NT2/D1 (cell line): ENCODE data around the gene DACH1.

Experiments used
- YY1 ChIP-seq: IDR thresholded peaks from 2 replicates; pipeline ENCODE4 v1.6.1; 2011; ENCODE audit not compliant: insufficient read length, insufficient read depth
- ZNF274 ChIP-seq: IDR thresholded peaks from 2 replicates; pipeline ENCODE4 v1.6.1; 2011; ENCODE audit warnings: mild to moderate bottlenecking, low read depth, low read length

DNA sequence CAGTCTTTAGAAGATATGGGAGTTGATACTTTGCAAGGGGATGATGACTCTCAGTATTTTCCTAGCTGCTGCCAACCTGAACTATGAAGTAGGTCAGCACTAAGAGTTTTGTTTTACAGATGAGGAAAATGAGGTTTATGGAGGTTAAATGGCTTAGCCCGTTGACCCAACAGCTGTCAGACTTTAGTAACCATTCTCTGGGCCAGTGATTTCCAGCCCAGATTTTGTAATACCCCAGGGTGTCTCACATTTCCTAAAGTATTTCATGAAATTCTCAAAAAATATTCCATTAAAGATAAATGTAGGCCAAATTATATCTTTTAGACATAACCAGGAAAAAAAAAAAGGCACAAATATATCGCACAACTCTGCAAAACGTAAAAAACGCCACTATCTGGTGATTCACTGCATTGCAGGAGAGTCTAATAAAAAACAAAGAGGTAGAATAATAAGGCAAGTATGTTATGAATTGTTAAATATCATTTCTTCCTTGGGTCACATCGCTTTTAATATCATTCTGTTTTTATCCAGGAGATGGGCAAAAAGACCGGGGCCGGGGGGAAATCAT, 112.5 kb downstream of the DACH1 start:
- no peak for TF ChIP-seq YY1
- TF ChIP-seq ZNF274 = no peak
